Measurements from ENCODE around the gene GALNT14. TPM values are rescaled to one million over a fixed set of nuclear protein-coding genes. Genes with fewer than 3 reads are reported as not detected.

The GALNT14 gene
- total RNA-seq, 1 donor from 2014 or later = 7.4 TPM

- TF ChIP-seq CTCF (conservative IDR thresholded peaks at IDR 0.05) = peak; percentile 94
- Mint-ChIP-seq H3K4me1 (ENCODE audit: unreplicated experiment) (no peaks in the 10 kb centered on the region), H3K27me3 (peaks cover 50% of the 10 kb centered on the region), H3K36me3 (no peaks in the 10 kb centered on the region), H3K9me3 (no peaks in the 10 kb centered on the region), H3K27ac (no peak overlapping the region), H3K4me3 (no peak overlapping the region)
- no peak for DNase-seq (ENCODE audit: extremely low spot score, unreplicated experiment)
Observed at GRCh38 chr2:31170071-31170698, 31.9 kb upstream of the GALNT14 start.

- TF ChIP-seq CTCF (conservative IDR thresholded peaks at IDR 0.05) = no peak
- H3K27ac Mint-ChIP-seq = no peak overlapping the region
Observed at GRCh38 chr2:31168291-31168690, 30.1 kb upstream of the GALNT14 start.

GRCh38 chr2:31166925-31167324 is 28.7 kb upstream of the GALNT14 start:
- Mint-ChIP-seq H3K27ac (no peak overlapping the region), H3K4me1 (ENCODE audit: unreplicated experiment) (peaks cover 5% of the 10 kb centered on the region), H3K36me3 (no peaks in the 10 kb centered on the region), H3K9me3 (no peaks in the 10 kb centered on the region), H3K4me3 (no peak overlapping the region), H3K27me3 (peaks cover 42% of the 10 kb centered on the region)
- DNase-seq (ENCODE audit: extremely low spot score, unreplicated experiment) = no peak
- TF ChIP-seq CTCF (conservative IDR thresholded peaks at IDR 0.05) = no peak

More at GRCh38 chr2:31168291-31168690, 30.1 kb upstream of the GALNT14 start:
- H3K9me3 Mint-ChIP-seq = no peaks in the 10 kb centered on the region
- DNase-seq (ENCODE audit: extremely low spot score, unreplicated experiment) = no peak
- peaks cover 54% of the 10 kb centered on the region for H3K27me3 Mint-ChIP-seq
- H3K36me3 Mint-ChIP-seq = no peaks in the 10 kb centered on the region
- no peaks in the 10 kb centered on the region for H3K4me1 Mint-ChIP-seq (ENCODE audit: unreplicated experiment)
- H3K4me3 Mint-ChIP-seq = no peak overlapping the region

- H3K4me3 Mint-ChIP-seq = no peak overlapping the region
- H3K36me3 Mint-ChIP-seq = no peaks in the 10 kb centered on the region
- no peak overlapping the region for H3K27ac Mint-ChIP-seq
Observed at GRCh38 chr2:31163011-31163539, 24.8 kb upstream of the GALNT14 start.

GRCh38 chr2:31161637-31162036 is 23.4 kb upstream of the GALNT14 start:
- no peaks in the 10 kb centered on the region for H3K36me3 Mint-ChIP-seq
- H3K4me3 Mint-ChIP-seq = no peak overlapping the region
- H3K27ac Mint-ChIP-seq = no peak overlapping the region
- DNase-seq (ENCODE audit: extremely low spot score, unreplicated experiment) = no peak
- peaks cover 33% of the 10 kb centered on the region for H3K27me3 Mint-ChIP-seq
- TF ChIP-seq CTCF (conservative IDR thresholded peaks at IDR 0.05) = no peak
- H3K9me3 Mint-ChIP-seq = no peaks in the 10 kb centered on the region
- peaks cover 5% of the 10 kb centered on the region for H3K4me1 Mint-ChIP-seq (ENCODE audit: unreplicated experiment)

More at GRCh38 chr2:31163011-31163539, 24.8 kb upstream of the GALNT14 start:
- Mint-ChIP-seq H3K4me1 (ENCODE audit: unreplicated experiment) (peaks cover 5% of the 10 kb centered on the region), H3K27me3 (peaks cover 23% of the 10 kb centered on the region), H3K9me3 (no peaks in the 10 kb centered on the region)
- DNase-seq (ENCODE audit: extremely low spot score, unreplicated experiment) = no peak
- no peak for TF ChIP-seq CTCF (conservative IDR thresholded peaks at IDR 0.05)

All from type B pancreatic cell (in vitro differentiated cells).